ENCODE measurements around the gene U2SURP. TPM values are rescaled to one million over a fixed set of nuclear protein-coding genes. Genes with fewer than 3 reads are reported as not detected.
"Not testable (repeated sequence)": the region's sequence is repeated elsewhere in the genome, so short reads cannot be mapped to it uniquely, and the experiment has no call there.

U2SURP gene
- total RNA-seq, 2 experiments from 2014 or later = 134 to 147 TPM

GRCh38 chr3:142987080-142987700, 14.2 kb upstream of the U2SURP start:
- Mint-ChIP-seq H3K4me1 (no peaks in the 10 kb centered on the region), H3K27ac (no peak overlapping the region), H3K4me3 (no peak overlapping the region), H3K27me3 (peaks cover 19% of the 10 kb centered on the region), H3K9me3 (no peaks in the 10 kb centered on the region), H3K36me3 (no peaks in the 10 kb centered on the region)
- ATAC-seq (ENCODE audit: low read depth) (no peak), DNase-seq (no peak)
- POLR2A ChIA-PET = no interaction called here

GRCh38 chr3:142987707-142988106, 13.7 kb upstream of the U2SURP start:
- Mint-ChIP-seq H3K27ac (no peak overlapping the region), H3K4me3 (no peak overlapping the region), H3K9me3 (no peaks in the 10 kb centered on the region), H3K36me3 (no peaks in the 10 kb centered on the region), H3K27me3 (peaks cover 17% of the 10 kb centered on the region), H3K4me1 (no peaks in the 10 kb centered on the region)
- ATAC-seq (ENCODE audit: low read depth) (no peak), DNase-seq (no peak)
- POLR2A ChIA-PET = no interaction called here

- H3K27ac Mint-ChIP-seq; H3K36me3 Mint-ChIP-seq; H3K4me3 Mint-ChIP-seq; ATAC-seq (ENCODE audit: low read depth); H3K9me3 Mint-ChIP-seq; DNase-seq; H3K4me1 Mint-ChIP-seq; POLR2A ChIA-PET: not testable (repeated sequence)
- H3K27me3 Mint-ChIP-seq = peaks cover 20% of the 10 kb centered on the region
These were observed 13.1 kb upstream of the U2SURP start for GRCh38 chr3:142988221-142988620.

- H3K4me3 Mint-ChIP-seq; H3K4me1 Mint-ChIP-seq; H3K27ac Mint-ChIP-seq; H3K9me3 Mint-ChIP-seq; POLR2A ChIA-PET; DNase-seq; ATAC-seq (ENCODE audit: low read depth); H3K36me3 Mint-ChIP-seq: not testable (repeated sequence)
- H3K27me3 Mint-ChIP-seq = peaks cover 19% of the 10 kb centered on the region
These were observed 12.5 kb upstream of the U2SURP start for GRCh38 chr3:142988826-142989225.

GRCh38 chr3:142990721-142991120, 10.6 kb upstream of the U2SURP start:
- no peaks in the 10 kb centered on the region for H3K36me3 Mint-ChIP-seq
- ATAC-seq (ENCODE audit: low read depth) (no peak), DNase-seq (no peak)
- H3K4me1 Mint-ChIP-seq = peaks cover 4% of the 10 kb centered on the region
- no peak overlapping the region for H3K4me3 Mint-ChIP-seq
- H3K9me3 Mint-ChIP-seq = no peaks in the 10 kb centered on the region
- POLR2A ChIA-PET = no interaction called here
- H3K27me3 Mint-ChIP-seq = peaks cover 23% of the 10 kb centered on the region
- H3K27ac Mint-ChIP-seq = no peak overlapping the region

GRCh38 chr3:142992323-142992722, 9.0 kb upstream of the U2SURP start:
- Mint-ChIP-seq H3K9me3 (no peaks in the 10 kb centered on the region), H3K4me3 (no peak overlapping the region), H3K27ac (no peak overlapping the region), H3K36me3 (no peaks in the 10 kb centered on the region), H3K27me3 (peaks cover 25% of the 10 kb centered on the region), H3K4me1 (peaks cover 4% of the 10 kb centered on the region)
- DNase-seq = no peak
- POLR2A ChIA-PET = no interaction called here
- ATAC-seq (ENCODE audit: low read depth) = no peak

GRCh38 chr3:142993958-142994442, 7.4 kb upstream of the U2SURP start:
- H3K27me3 Mint-ChIP-seq = peaks cover 25% of the 10 kb centered on the region
- H3K4me3 Mint-ChIP-seq = no peak overlapping the region
- no peak overlapping the region for H3K27ac Mint-ChIP-seq
- ATAC-seq (ENCODE audit: low read depth) = peak; percentile 54
- H3K4me1 Mint-ChIP-seq = peaks cover 4% of the 10 kb centered on the region
- H3K9me3 Mint-ChIP-seq = no peaks in the 10 kb centered on the region
- POLR2A ChIA-PET = interaction anchor here (0.6 kb wide), 1 partner anchor 868 kb away, joined by 3 read pairs; no protein-coding TSS in a partner anchor
- peak; percentile 61 for DNase-seq
- H3K36me3 Mint-ChIP-seq = no peaks in the 10 kb centered on the region

GRCh38 chr3:142997330-142997729, 4.0 kb upstream of the U2SURP start:
- DNase-seq (no peak), ATAC-seq (ENCODE audit: low read depth) (no peak)
- POLR2A ChIA-PET = no interaction called here

GRCh38 chr3:142998439-142998838, 2.9 kb upstream of the U2SURP start:
- H3K9me3 Mint-ChIP-seq = no peaks in the 10 kb centered on the region
- POLR2A ChIA-PET = no interaction called here
- DNase-seq (no peak), ATAC-seq (ENCODE audit: low read depth) (no peak)
- peaks cover 1% of the 10 kb centered on the region for H3K36me3 Mint-ChIP-seq
- H3K4me3 Mint-ChIP-seq = no peak overlapping the region
- peaks cover 14% of the 10 kb centered on the region for H3K27me3 Mint-ChIP-seq
- H3K4me1 Mint-ChIP-seq = peaks cover 15% of the 10 kb centered on the region
- no peak overlapping the region for H3K27ac Mint-ChIP-seq

More at GRCh38 chr3:142997330-142997729, 4.0 kb upstream of the U2SURP start:
- no peaks in the 10 kb centered on the region for H3K9me3 Mint-ChIP-seq
- H3K4me1 Mint-ChIP-seq = peaks cover 10% of the 10 kb centered on the region
- H3K36me3 Mint-ChIP-seq = peaks cover 1% of the 10 kb centered on the region
- H3K4me3 Mint-ChIP-seq = no peak overlapping the region
- no peak overlapping the region for H3K27ac Mint-ChIP-seq
- peaks cover 18% of the 10 kb centered on the region for H3K27me3 Mint-ChIP-seq

GRCh38 chr3:142999881-143000280, 1.5 kb upstream of the U2SURP start:
- POLR2A ChIA-PET = no interaction called here
- no peak for ATAC-seq (ENCODE audit: low read depth)
- Mint-ChIP-seq H3K4me3 (peak overlapping the region; percentile 91), H3K4me1 (peaks cover 13% of the 10 kb centered on the region), H3K27ac (peak overlapping the region; percentile 79), H3K36me3 (peaks cover 1% of the 10 kb centered on the region), H3K9me3 (no peaks in the 10 kb centered on the region), H3K27me3 (peaks cover 9% of the 10 kb centered on the region)
- no peak for DNase-seq

GRCh38 chr3:143000528-143000927, 842 bp upstream of the U2SURP start:
- Mint-ChIP-seq H3K9me3 (no peaks in the 10 kb centered on the region), H3K36me3 (peaks cover 2% of the 10 kb centered on the region), H3K4me3 (peak overlapping the region; percentile 91), H3K27me3 (peaks cover 4% of the 10 kb centered on the region), H3K4me1 (peaks cover 16% of the 10 kb centered on the region), H3K27ac (peak overlapping the region; percentile 99)
- ATAC-seq (ENCODE audit: low read depth) (no peak), DNase-seq (no peak)
- POLR2A ChIA-PET = interaction anchor here (1.0 to 3.1 kb wide), 7 partner anchors 11 to 971 kb away, joined by 3 to 24 read pairs (median 15); partner anchors contain the start of genes ATR, DIPK2A and XRN1

- Mint-ChIP-seq H3K4me3 (peak overlapping the region; percentile 91), H3K27ac (peak overlapping the region; percentile 99), H3K4me1 (peaks cover 16% of the 10 kb centered on the region), H3K27me3 (peaks cover 2% of the 10 kb centered on the region), H3K9me3 (no peaks in the 10 kb centered on the region), H3K36me3 (peaks cover 3% of the 10 kb centered on the region)
- ATAC-seq (ENCODE audit: low read depth) = peak; percentile 79
- DNase-seq = no peak
- POLR2A ChIA-PET = interaction anchor here (0.5 to 3.1 kb wide), 9 partner anchors 10 to 1263 kb away, joined by 3 to 24 read pairs (median 6); partner anchors contain the start of genes ATR, DIPK2A, RNF7 and XRN1
These were observed 369 bp upstream of the U2SURP start for GRCh38 chr3:143001034-143001368.

- ATAC-seq (ENCODE audit: low read depth) (peak; percentile 40), DNase-seq (no peak)
- Mint-ChIP-seq H3K27ac (peak overlapping the region; percentile 99), H3K36me3 (peaks cover 3% of the 10 kb centered on the region), H3K4me1 (peaks cover 24% of the 10 kb centered on the region), H3K4me3 (peak overlapping the region; percentile 91), H3K9me3 (no peaks in the 10 kb centered on the region), H3K27me3 (peaks cover under 1% of the 10 kb centered on the region)
- POLR2A ChIA-PET = interaction anchor here (0.5 to 3.1 kb wide), 10 partner anchors 9 to 1264 kb away, joined by 3 to 24 read pairs (median 4); partner anchors contain the start of genes ATR, DIPK2A, RNF7 and TFDP2
These were observed 828 bp downstream of the U2SURP start for GRCh38 chr3:143002083-143002712.

GRCh38 chr3:143002727-143003126, 1.4 kb downstream of the U2SURP start:
- H3K27ac Mint-ChIP-seq = peak overlapping the region; percentile 99
- POLR2A ChIA-PET = interaction anchor here (0.7 to 3.1 kb wide), 6 partner anchors 8 to 969 kb away, joined by 3 to 24 read pairs (median 10); partner anchors contain the start of genes ATR and DIPK2A
- H3K9me3 Mint-ChIP-seq = no peaks in the 10 kb centered on the region
- DNase-seq (no peak), ATAC-seq (ENCODE audit: low read depth) (no peak)
- H3K36me3 Mint-ChIP-seq = peaks cover 3% of the 10 kb centered on the region
- H3K27me3 Mint-ChIP-seq = no peaks in the 10 kb centered on the region
- H3K4me3 Mint-ChIP-seq = peak overlapping the region; percentile 91
- H3K4me1 Mint-ChIP-seq = peaks cover 27% of the 10 kb centered on the region
